Measurements from ENCODE around the gene GMDS.

Gene GMDS

GRCh38 chr6:1645466-1646185 lies 599.8 kb downstream of the GMDS start:
- TF ChIP-seq CTCF (IDR thresholded peaks at IDR 0.05; ENCODE audit: low read depth, low read length), result no peak
- H3K27me3 ChIP-seq, result no peaks in the 10 kb centered on the region
- no peak overlapping the region for H3K4me3 ChIP-seq (ENCODE audit: low read depth, low read length)
- DNase-seq, result no peak
- peaks cover 5% of the 10 kb centered on the region for H3K4me1 ChIP-seq
- H3K9me3 ChIP-seq, result no peaks in the 10 kb centered on the region
- H3K36me3 ChIP-seq, result no peaks in the 10 kb centered on the region

- Histone ChIP-seq H3K9me3 (no peaks in the 10 kb centered on the region), H3K4me1 (peaks cover 5% of the 10 kb centered on the region), H3K27me3 (no peaks in the 10 kb centered on the region), H3K36me3 (no peaks in the 10 kb centered on the region), H3K4me3 (ENCODE audit: low read depth, low read length) (no peak overlapping the region)
- DNase-seq, result no peak
- TF ChIP-seq CTCF (IDR thresholded peaks at IDR 0.05; ENCODE audit: low read depth, low read length), result no peak
These were observed 600.8 kb downstream of the GMDS start for GRCh38 chr6:1644516-1645060.

- Histone ChIP-seq H3K36me3 (no peaks in the 10 kb centered on the region), H3K27me3 (no peaks in the 10 kb centered on the region), H3K4me3 (ENCODE audit: low read depth, low read length) (no peak overlapping the region), H3K4me1 (peaks cover 5% of the 10 kb centered on the region), H3K9me3 (no peaks in the 10 kb centered on the region)
- DNase-seq, result no peak
- no peak for TF ChIP-seq CTCF (IDR thresholded peaks at IDR 0.05; ENCODE audit: low read depth, low read length)
These were observed 601.5 kb downstream of the GMDS start for GRCh38 chr6:1643830-1644445.

- DNase-seq, result no peak
- Histone ChIP-seq H3K4me1 (peaks cover 5% of the 10 kb centered on the region), H3K9me3 (no peaks in the 10 kb centered on the region), H3K4me3 (ENCODE audit: low read depth, low read length) (no peak overlapping the region), H3K27me3 (no peaks in the 10 kb centered on the region), H3K36me3 (no peaks in the 10 kb centered on the region)
- no peak for TF ChIP-seq CTCF (IDR thresholded peaks at IDR 0.05; ENCODE audit: low read depth, low read length)
These were observed 602.3 kb downstream of the GMDS start for GRCh38 chr6:1643111-1643510.

- Histone ChIP-seq H3K4me3 (ENCODE audit: low read depth, low read length) (no peak overlapping the region), H3K27me3 (no peaks in the 10 kb centered on the region), H3K36me3 (no peaks in the 10 kb centered on the region), H3K4me1 (peaks cover 5% of the 10 kb centered on the region), H3K9me3 (no peaks in the 10 kb centered on the region)
- TF ChIP-seq CTCF (IDR thresholded peaks at IDR 0.05; ENCODE audit: low read depth, low read length), result no peak
- no peak for DNase-seq
These were observed 604.0 kb downstream of the GMDS start for GRCh38 chr6:1641343-1641885.

GRCh38 chr6:1640476-1640875 lies 604.9 kb downstream of the GMDS start:
- Histone ChIP-seq H3K9me3 (no peaks in the 10 kb centered on the region), H3K4me1 (peaks cover 5% of the 10 kb centered on the region), H3K4me3 (ENCODE audit: low read depth, low read length) (no peak overlapping the region), H3K27me3 (no peaks in the 10 kb centered on the region), H3K36me3 (no peaks in the 10 kb centered on the region)
- TF ChIP-seq CTCF (IDR thresholded peaks at IDR 0.05; ENCODE audit: low read depth, low read length), result no peak
- no peak for DNase-seq
